Fibroblast of lung (primary cell): ENCODE measurements around the gene SHANK1. TPM values are rescaled to one million over a fixed set of nuclear protein-coding genes. Genes with fewer than 3 reads are reported as not detected.

Experiments used
- DNase-seq, 2 donors: peaks; one replicate each; pipeline versions ENCODE4 v3.0.0 to v3.0.0-alpha.2; 2010; ENCODE audit warnings: low read depth in 2 of 2
- H2AFZ ChIP-seq: 2 replicates; pipeline ENCODE4 v1.5.1; 2012; ENCODE audit warnings: low read length, control low read depth, inconsistent platforms
- H3K27ac ChIP-seq: 2 replicates; pipeline ENCODE4 v1.5.1; 2011; ENCODE audit warnings: low read length, control low read depth; ENCODE audit not compliant: insufficient read depth
- H3K27me3 ChIP-seq: 2 replicates; pipeline ENCODE4 v1.5.1; 2011; ENCODE audit warnings: mild to moderate bottlenecking, low read length; ENCODE audit not compliant: control insufficient read depth, insufficient read depth
- H3K36me3 ChIP-seq: 2 replicates; pipeline ENCODE4 v1.5.1; 2011; ENCODE audit warnings: low read length; ENCODE audit not compliant: control insufficient read depth, insufficient read depth
- H3K4me1 ChIP-seq: 2 replicates; pipeline ENCODE4 v1.5.1; 2011; ENCODE audit warnings: low read length; ENCODE audit not compliant: control insufficient read depth, insufficient read depth; ENCODE audit errors: extremely low read depth
- H3K4me2 ChIP-seq: 2 replicates; pipeline ENCODE4 v1.5.1; 2011; ENCODE audit warnings: low read length, control low read depth; ENCODE audit not compliant: insufficient read depth; ENCODE audit errors: extremely low read depth
- H3K4me3 ChIP-seq, 4 experiments: fragments of 200-600 bp in 1 of 4; sonication (generic) in 1 of 4; replicated peaks in 1 of 4; 2 replicates each; pipeline ENCODE4 v1.5.1; 2011 to 2016; ENCODE audit warnings: low read length in 4 of 4, low read depth in 3 of 4, mild to moderate bottlenecking in 3 of 4, control low read depth in 2 of 4, inconsistent platforms in 1 of 4, mixed read lengths in 1 of 4; ENCODE audit not compliant: insufficient read depth in 1 of 4; ENCODE audit errors: control extremely low read depth in 1 of 4
- H3K79me2 ChIP-seq: 2 replicates; pipeline ENCODE4 v1.5.1; 2012; ENCODE audit warnings: mild to moderate bottlenecking, low read length, inconsistent platforms; ENCODE audit not compliant: control insufficient read depth, insufficient read depth
- H3K9ac ChIP-seq: 2 replicates; pipeline ENCODE4 v1.5.1; 2011; ENCODE audit warnings: mild to moderate bottlenecking, low read length, control low read depth; ENCODE audit not compliant: insufficient read depth
- H3K9me3 ChIP-seq: 2 replicates; pipeline ENCODE4 v1.5.1; 2012; ENCODE audit warnings: low read depth, low read length; ENCODE audit not compliant: control insufficient read depth, insufficient read depth
- H4K20me1 ChIP-seq: 2 replicates; pipeline ENCODE4 v1.5.1; 2011; ENCODE audit warnings: low read length; ENCODE audit not compliant: control insufficient read depth, insufficient read depth; ENCODE audit errors: extremely low read depth
- EZH2 ChIP-seq: IDR thresholded peaks from 2 replicates; pipeline ENCODE4 v1.5.1; 2012; ENCODE audit warnings: low read length, control low read depth, mild to moderate bottlenecking; ENCODE audit errors: missing control alignments
- polyA plus RNA-seq, 2 donors: library from polyadenylated mRNA; depleted of rRNA in 1 of 2; stranded (reverse) in 1 of 2; unstranded in 1 of 2; fragments of >200 nt; gene quantifications; 2 replicates each; pipeline ENCODE4 v1.2.1, GENCODE V29; 2011 to 2012; ENCODE audit warnings: missing spikeins in 1 of 2
- total RNA-seq: library from RNA; depleted of rRNA; stranded (reverse); fragments of >200 nt; gene quantifications from 2 replicates; pipeline ENCODE4 v1.2.1, GENCODE V29; 2014
- TF ChIP-seq, protein P1 (sequence below), 2 donors: IDR thresholded peaks in 1 of 2; conservative IDR thresholded peaks in 1 of 2; 1 replicate in 1 of 2; 2 replicates in 1 of 2; pipeline ENCODE4 v1.5.1; 2011 to 2012; ENCODE audit warnings: low read length in 2 of 2, control low read depth in 1 of 2, inconsistent platforms in 1 of 2, low read depth in 1 of 2, mild to moderate bottlenecking in 1 of 2

The SHANK1 gene
- total and polyA plus RNA-seq, 2 donors (not counting 1 experiment from before 2014, with no cell fraction given) = 1.4 to 7.9 TPM

DNA sequence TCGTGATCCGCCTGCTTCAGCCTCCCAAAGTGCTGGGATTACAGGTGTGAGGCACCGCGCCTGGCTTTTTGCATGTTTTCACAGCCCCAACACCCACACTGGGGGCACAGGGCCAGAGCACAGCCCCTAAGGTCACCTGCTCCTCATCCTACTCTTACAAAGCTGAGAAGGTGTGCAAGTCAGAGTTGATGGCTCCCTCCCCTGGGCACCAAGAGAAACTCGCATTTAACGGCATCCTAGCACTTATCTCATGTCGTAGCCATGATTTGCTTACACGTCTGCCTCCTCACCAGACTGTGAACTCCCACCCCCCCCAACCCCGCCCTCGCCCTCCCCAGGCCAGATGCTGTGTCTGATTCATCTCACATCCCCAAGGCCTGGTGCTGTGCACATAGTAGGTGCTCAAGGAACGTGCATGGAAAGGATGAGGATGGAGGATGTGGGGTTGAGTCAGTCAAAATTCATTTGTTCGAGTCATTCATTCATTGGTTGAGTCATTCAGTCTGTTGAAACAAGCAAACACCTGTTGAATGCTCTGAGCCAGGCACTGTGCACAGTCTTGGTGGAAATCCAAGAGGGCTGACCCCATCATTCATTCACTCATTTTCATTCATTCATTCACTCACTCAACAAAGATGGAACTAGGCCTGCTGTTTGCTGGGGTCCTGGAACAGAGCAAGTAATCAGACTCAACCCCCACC, 11.3 kb downstream of the SHANK1 start:
- no peak overlapping the region for H3K4me3 ChIP-seq
- no peaks in the 10 kb centered on the region for H3K4me1 ChIP-seq
- no peak for TF ChIP-seq EZH2
- TF ChIP-seq, protein P1, sequence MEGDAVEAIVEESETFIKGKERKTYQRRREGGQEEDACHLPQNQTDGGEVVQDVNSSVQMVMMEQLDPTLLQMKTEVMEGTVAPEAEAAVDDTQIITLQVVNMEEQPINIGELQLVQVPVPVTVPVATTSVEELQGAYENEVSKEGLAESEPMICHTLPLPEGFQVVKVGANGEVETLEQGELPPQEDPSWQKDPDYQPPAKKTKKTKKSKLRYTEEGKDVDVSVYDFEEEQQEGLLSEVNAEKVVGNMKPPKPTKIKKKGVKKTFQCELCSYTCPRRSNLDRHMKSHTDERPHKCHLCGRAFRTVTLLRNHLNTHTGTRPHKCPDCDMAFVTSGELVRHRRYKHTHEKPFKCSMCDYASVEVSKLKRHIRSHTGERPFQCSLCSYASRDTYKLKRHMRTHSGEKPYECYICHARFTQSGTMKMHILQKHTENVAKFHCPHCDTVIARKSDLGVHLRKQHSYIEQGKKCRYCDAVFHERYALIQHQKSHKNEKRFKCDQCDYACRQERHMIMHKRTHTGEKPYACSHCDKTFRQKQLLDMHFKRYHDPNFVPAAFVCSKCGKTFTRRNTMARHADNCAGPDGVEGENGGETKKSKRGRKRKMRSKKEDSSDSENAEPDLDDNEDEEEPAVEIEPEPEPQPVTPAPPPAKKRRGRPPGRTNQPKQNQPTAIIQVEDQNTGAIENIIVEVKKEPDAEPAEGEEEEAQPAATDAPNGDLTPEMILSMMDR (conservative IDR thresholded peaks at IDR 0.05 in 1 of 2, IDR thresholded peaks at IDR 0.05 in 1 of 2; ENCODE audit: low read depth in 1 of 2, low read length in 2 of 2) = no peak
- no peaks in the 10 kb centered on the region for H3K79me2 ChIP-seq
- no peak overlapping the region for H2AFZ ChIP-seq
- H3K9ac ChIP-seq = no peak overlapping the region
- H3K4me2 ChIP-seq = no peak overlapping the region
- no peak overlapping the region for H3K27ac ChIP-seq
- H4K20me1 ChIP-seq = no peaks in the 10 kb centered on the region
- no peaks in the 10 kb centered on the region for H3K27me3 ChIP-seq
- no peaks in the 10 kb centered on the region for H3K36me3 ChIP-seq
- DNase-seq = no peak
- H3K9me3 ChIP-seq = no peaks in the 10 kb centered on the region

DNA sequence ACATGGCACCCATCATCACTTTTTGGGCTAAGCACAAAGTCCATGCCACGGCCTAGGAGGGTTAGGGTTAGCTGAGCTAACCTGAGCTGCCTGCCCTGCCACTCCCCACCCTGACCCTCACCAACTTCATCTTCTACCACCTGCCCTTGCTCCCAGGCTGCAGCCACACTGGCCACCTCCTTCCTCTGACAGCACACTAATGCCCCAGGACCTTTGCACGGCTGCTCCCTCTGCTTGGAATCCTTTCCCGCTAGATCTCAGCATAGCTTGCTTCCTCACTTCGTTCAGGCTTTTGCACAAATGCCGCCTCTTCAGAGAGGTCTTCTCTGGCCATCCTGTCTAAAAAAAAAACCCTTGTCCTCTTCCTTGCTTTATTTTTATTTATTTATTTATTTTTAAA, 13.2 kb downstream of the SHANK1 start:
- TF ChIP-seq, protein P1 (conservative IDR thresholded peaks at IDR 0.05 in 1 of 2, IDR thresholded peaks at IDR 0.05 in 1 of 2; ENCODE audit: low read depth in 1 of 2, low read length in 2 of 2) = no peak
- TF ChIP-seq EZH2 = no peak
- Histone ChIP-seq H3K27ac (no peak overlapping the region), H4K20me1 (no peaks in the 10 kb centered on the region), H3K27me3 (no peaks in the 10 kb centered on the region), H3K4me1 (no peaks in the 10 kb centered on the region), H2AFZ (no peak overlapping the region), H3K36me3 (no peaks in the 10 kb centered on the region), H3K9me3 (no peaks in the 10 kb centered on the region), H3K4me2 (no peak overlapping the region), H3K79me2 (no peaks in the 10 kb centered on the region), H3K4me3 (no peak overlapping the region), H3K9ac (no peak overlapping the region)
- DNase-seq = no peak

DNA sequence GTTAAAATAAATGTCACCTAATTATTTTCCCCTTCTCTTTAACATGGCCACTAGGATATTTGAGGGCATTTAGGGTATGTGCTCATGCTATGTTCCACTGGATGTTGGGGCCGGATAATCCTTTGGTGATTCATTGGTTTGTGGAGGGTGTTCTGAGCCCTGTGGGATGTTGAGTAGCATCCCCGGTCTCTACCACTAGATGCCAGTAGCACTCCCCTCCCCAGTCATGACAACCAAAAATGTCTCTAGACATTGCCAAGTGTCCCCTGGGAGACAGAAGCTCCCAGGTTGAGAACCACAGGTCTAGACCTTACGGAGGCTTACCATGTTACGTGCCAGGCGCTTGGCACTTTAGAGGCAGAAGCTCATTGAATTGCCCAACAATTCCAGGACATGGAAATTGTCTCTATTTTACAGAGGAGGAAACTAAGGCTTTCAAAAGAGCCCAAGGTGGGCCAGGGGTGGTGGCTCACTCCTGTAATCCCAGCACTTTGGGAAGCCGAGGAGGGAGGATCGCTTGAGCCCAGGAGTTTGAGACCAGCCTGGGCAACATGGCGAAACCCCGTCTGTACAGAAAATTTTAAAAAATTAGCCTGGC, 14.1 kb downstream of the SHANK1 start:
- peak; percentile 24 to 54 for DNase-seq
- Histone ChIP-seq H3K4me1 (no peaks in the 10 kb centered on the region), H3K79me2 (no peaks in the 10 kb centered on the region), H4K20me1 (no peaks in the 10 kb centered on the region), H3K4me3 (no peak overlapping the region), H3K9me3 (no peaks in the 10 kb centered on the region), H3K9ac (no peak overlapping the region), H2AFZ (no peak overlapping the region), H3K27me3 (no peaks in the 10 kb centered on the region), H3K4me2 (no peak overlapping the region), H3K36me3 (no peaks in the 10 kb centered on the region), H3K27ac (no peak overlapping the region)
- no peak for TF ChIP-seq EZH2
- TF ChIP-seq, protein P1 (conservative IDR thresholded peaks at IDR 0.05 in 1 of 2, IDR thresholded peaks at IDR 0.05 in 1 of 2; ENCODE audit: low read depth in 1 of 2, low read length in 2 of 2) = peak; percentile 87 to 89
